IPS-11a (cell line): ENCODE data around the gene TARS3.

Experiments
- H3K4me3 ChIP-seq: one replicate; pipeline ENCODE4 v1.5.1; 2013; ENCODE audit warnings: low read depth, low read length, control low read depth

Gene TARS3

DNA sequence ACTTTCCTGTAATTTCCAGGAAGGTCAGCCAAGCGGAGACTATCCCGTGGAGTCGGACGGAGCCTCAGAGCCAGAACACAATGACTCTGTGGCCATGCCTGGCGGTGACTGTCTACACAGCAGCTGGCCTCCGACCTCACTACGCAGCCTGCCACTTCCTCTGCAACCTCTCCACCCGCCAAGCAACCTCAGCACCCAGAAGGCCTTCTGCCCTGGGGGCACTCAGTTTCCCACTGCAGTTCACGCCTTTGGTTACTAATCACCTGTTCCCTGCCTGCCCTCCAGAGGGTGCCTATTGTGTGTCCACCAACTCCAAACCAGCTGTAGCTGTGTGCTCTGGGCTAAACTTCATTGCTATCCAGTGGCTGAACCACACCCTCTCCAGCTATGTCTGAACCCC, 116.1 kb downstream of the TARS3 start:
- H3K4me3 ChIP-seq, result no peak overlapping the region

DNA sequence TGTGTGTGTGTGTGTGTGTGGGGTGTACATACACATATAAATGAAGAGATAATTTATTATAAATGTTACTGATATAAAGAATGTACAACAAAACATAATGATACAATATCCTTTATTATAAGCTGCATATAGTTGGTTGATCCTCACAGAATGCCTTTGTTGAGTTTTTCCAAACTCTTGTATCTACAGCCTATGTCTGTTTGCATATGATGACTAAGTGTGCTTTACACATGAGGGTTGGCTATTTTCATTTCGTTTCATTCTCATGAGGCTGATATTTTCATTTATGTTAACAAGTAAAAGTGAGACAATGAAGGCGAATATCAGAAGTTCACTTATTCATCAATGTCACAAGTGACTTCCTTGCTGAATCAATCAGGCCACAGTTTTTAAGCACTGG, 117.2 kb downstream of the TARS3 start:
- H3K4me3 ChIP-seq, result no peak overlapping the region

DNA sequence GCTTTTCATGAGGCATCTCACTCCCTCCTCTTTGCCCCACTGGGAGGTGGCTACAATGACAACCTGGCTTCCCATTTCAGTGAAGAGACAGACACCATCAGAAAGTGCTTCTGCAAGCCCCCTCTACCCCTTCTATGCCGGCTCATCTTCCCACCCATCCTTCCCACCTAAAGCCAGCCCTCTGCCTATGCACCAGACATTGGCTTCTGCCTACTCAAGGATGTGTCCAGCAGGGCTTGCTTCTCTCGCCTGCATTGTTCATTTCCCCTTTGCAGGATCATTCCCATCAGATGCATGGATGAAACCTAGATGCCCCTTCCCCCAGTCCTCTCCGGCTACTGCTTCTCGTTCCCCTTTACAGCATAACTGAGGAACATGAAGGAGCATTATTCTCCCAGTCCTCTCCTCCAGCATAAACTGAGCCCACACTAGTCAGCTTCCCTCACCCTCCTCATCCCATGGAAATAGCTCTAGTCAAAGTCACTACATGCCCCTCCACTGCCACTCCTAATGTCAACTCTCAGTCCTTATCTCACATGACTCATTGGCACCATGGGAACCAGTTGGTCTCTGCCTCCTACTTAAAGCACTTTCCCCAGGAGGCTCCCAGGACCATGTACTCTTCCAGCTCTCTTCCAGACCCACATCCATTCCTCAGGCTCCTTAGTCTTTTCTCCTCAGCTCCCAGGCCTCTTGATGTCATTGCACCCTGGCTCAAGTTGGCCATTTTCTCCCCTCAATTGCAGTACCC, 120.0 kb downstream of the TARS3 start:
- H3K4me3 ChIP-seq, result no peak overlapping the region
